SK-N-SH (cell line): Measurements from ENCODE around the gene EIF4E. TPM values are rescaled to one million over a fixed set of nuclear protein-coding genes. Genes with fewer than 3 reads are reported as not detected.

Experiments used
- CTCF ChIA-PET: fragments of 300-600, 350-600 bp; formaldehyde crosslinking; extraction: SDS; loops from one replicate; lab custom pipeline; 2021; lab: Yijun Ruan, JAX
- POLR2A ChIA-PET: fragments of 350-600 bp; sonication (Branson Sonifier 250); formaldehyde crosslinking; extraction: SDS; loops from one replicate; lab custom pipeline; 2020; ENCODE audit warnings: antibody characterized with exemption, inconsistent platforms; lab: Yijun Ruan, JAX
- DNase-seq: peaks from one replicate; pipeline ENCODE4 v3.0.0; 2012
- H2AFZ ChIP-seq: fragments of 200-600 bp; sonication (generic); 2 replicates; pipeline ENCODE4 v1.8.1; 2016; ENCODE audit warnings: antibody characterized with exemption, mild to moderate bottlenecking, low read depth
- H3F3A ChIP-seq: fragments of 200-600 bp; sonication (generic); replicated peaks from 2 replicates; pipeline ENCODE3; 2016; ENCODE audit warnings: antibody characterized with exemption, mild to moderate bottlenecking; ENCODE audit not compliant: insufficient read depth
- H3K27ac ChIP-seq, 2 experiments: fragments of 200-500 bp in 1 of 2; fragments of 200-600 bp in 1 of 2; sonication (Bioruptor generic) in 1 of 2; sonication (generic), shearing (Covaris generic) in 1 of 2; 2 replicates each; pipeline versions ENCODE4 v1.5.1 to v1.6.1; 2014 to 2016; ENCODE audit warnings: low read depth in 2 of 2, inconsistent platforms in 1 of 2, low read length in 1 of 2, mild to moderate bottlenecking in 1 of 2, mixed read lengths in 1 of 2
- H3K27me3 ChIP-seq: fragments of 200-600 bp; sonication (generic), shearing (Covaris generic); 2 replicates; pipeline ENCODE4 v1.6.1; 2016; ENCODE audit warnings: mixed run types; ENCODE audit not compliant: insufficient read depth
- H3K36me3 ChIP-seq, 2 experiments: fragments of 200-500 bp in 1 of 2; fragments of 200-600 bp in 1 of 2; sonication (Bioruptor generic) in 1 of 2; sonication (generic) in 1 of 2; replicated peaks in 1 of 2; 2 replicates each; pipeline versions ENCODE3 to v1.5.1; 2014 to 2016; ENCODE audit warnings: low read length in 1 of 2, mild to moderate bottlenecking in 1 of 2; ENCODE audit not compliant: insufficient read depth in 2 of 2, control insufficient read depth in 1 of 2
- H3K4me1 ChIP-seq, 2 experiments: fragments of 200-500 bp in 1 of 2; fragments of 200-600 bp in 1 of 2; sonication (Bioruptor generic) in 1 of 2; sonication (generic), shearing (Covaris generic) in 1 of 2; 2 replicates each; pipeline versions ENCODE4 v1.5.1 to v1.6.1; 2014 to 2016; ENCODE audit warnings: low read depth in 1 of 2, low read length in 1 of 2, mixed run types in 1 of 2; ENCODE audit not compliant: insufficient read depth in 2 of 2, control insufficient read depth in 1 of 2
- H3K4me2 ChIP-seq: fragments of 200-600 bp; sonication (generic), shearing (Covaris generic); 2 replicates; pipeline ENCODE4 v1.6.1; 2017; ENCODE audit warnings: mixed run types
- H3K4me3 ChIP-seq, 2 experiments: fragments of 200-500 bp in 1 of 2; fragments of 200-600 bp in 1 of 2; sonication (Bioruptor generic) in 1 of 2; sonication (generic), shearing (Covaris generic) in 1 of 2; 2 replicates each; pipeline versions ENCODE4 v1.5.1 to v1.8.1; 2014 to 2016; ENCODE audit warnings: low read depth in 2 of 2, inconsistent platforms in 1 of 2, low read length in 1 of 2, mild to moderate bottlenecking in 1 of 2, mixed read lengths in 1 of 2, moderate library complexity in 1 of 2
- H3K79me2 ChIP-seq: fragments of 200-600 bp; sonication (generic); 2 replicates; pipeline ENCODE4 v1.8.1; 2017; ENCODE audit warnings: mild to moderate bottlenecking; ENCODE audit not compliant: insufficient read depth
- H3K9ac ChIP-seq: fragments of 200-600 bp; sonication (generic); 2 replicates; pipeline ENCODE4 v1.6.1; 2017; ENCODE audit warnings: mixed run types
- H3K9me2 ChIP-seq: fragments of 200-600 bp; sonication (generic); 2 replicates; pipeline ENCODE4 v1.6.1; 2017; ENCODE audit warnings: mixed run types
- H3K9me3 ChIP-seq: fragments of 200-600 bp; sonication (generic); 2 replicates; pipeline ENCODE4 v1.6.1; 2017; ENCODE audit warnings: mixed run types, mild to moderate bottlenecking, moderate library complexity
- H4K20me1 ChIP-seq: fragments of 200-600 bp; sonication (generic); 2 replicates; pipeline ENCODE4 v1.6.1; 2017; ENCODE audit warnings: mild to moderate bottlenecking, mixed run types; ENCODE audit not compliant: insufficient read depth
- CHD2 ChIP-seq: fragments of 150-350 bp; IDR thresholded peaks from 2 replicates; pipeline ENCODE4 v1.6.1; 2018; ENCODE audit warnings: low read length; ENCODE audit not compliant: partially characterized antibody
- FOSL2 ChIP-seq: IDR thresholded peaks from 2 replicates; pipeline ENCODE4 v1.4.0; 2012; ENCODE audit warnings: low read depth, mild to moderate bottlenecking, moderate library complexity, borderline replicate concordance
- FOXM1 ChIP-seq: IDR thresholded peaks from 2 replicates; pipeline ENCODE4 v1.4.0; 2012; ENCODE audit warnings: low read depth, mild to moderate bottlenecking
- IRF3 ChIP-seq: fragments of 150-350 bp; IDR thresholded peaks from 2 replicates; pipeline ENCODE4 v1.6.1; 2016; ENCODE audit warnings: mild to moderate bottlenecking, low read depth, low read length
- MEF2A ChIP-seq: IDR thresholded peaks from 2 replicates; pipeline ENCODE4 v1.4.0; 2012; ENCODE audit warnings: low read depth, borderline replicate concordance
- MXI1 ChIP-seq: IDR thresholded peaks from 2 replicates; pipeline ENCODE4 v1.6.1; 2012; ENCODE audit warnings: mild to moderate bottlenecking, low read depth, low read length, improper control_type of control experiment
- NRF1 ChIP-seq: IDR thresholded peaks from 2 replicates; pipeline ENCODE4 v1.6.1; 2012; ENCODE audit warnings: low read depth, mild to moderate bottlenecking, low read length
- POLR2AphosphoS5 ChIP-seq: IDR thresholded peaks from 2 replicates; pipeline ENCODE4 v1.6.1; 2012; ENCODE audit warnings: low read depth, low read length
- RAD21 ChIP-seq: IDR thresholded peaks from 2 replicates; pipeline ENCODE4 v1.6.1; 2012; ENCODE audit warnings: mild to moderate bottlenecking, low read length
- REST ChIP-seq: IDR thresholded peaks from 2 replicates; pipeline ENCODE4 v1.6.1; 2012; ENCODE audit warnings: mild to moderate bottlenecking, low read depth, low read length, moderate library complexity
- RXRA ChIP-seq: IDR thresholded peaks from 2 replicates; pipeline ENCODE4 v1.4.0; 2012; ENCODE audit warnings: low read depth, mild to moderate bottlenecking, borderline replicate concordance
- SIN3A ChIP-seq: IDR thresholded peaks from 2 replicates; pipeline ENCODE4 v1.6.1; 2012; ENCODE audit warnings: low read depth, mild to moderate bottlenecking, low read length, moderate library complexity, borderline replicate concordance
- SMC3 ChIP-seq: IDR thresholded peaks from 2 replicates; pipeline ENCODE4 v1.6.1; 2012; ENCODE audit warnings: low read depth, low read length, improper control_type of control experiment
- TEAD4 ChIP-seq: IDR thresholded peaks from 2 replicates; pipeline ENCODE4 v1.4.0; 2012; ENCODE audit warnings: mild to moderate bottlenecking, borderline replicate concordance; ENCODE audit not compliant: insufficient read depth
- USF2 ChIP-seq: fragments of 150-350 bp; IDR thresholded peaks from 2 replicates; pipeline ENCODE4 v1.6.1; 2017; ENCODE audit warnings: antibody characterized with exemption, low read length, low read depth, borderline replicate concordance
- YY1 ChIP-seq: IDR thresholded peaks from 2 replicates; pipeline ENCODE4 v1.4.0; 2012; ENCODE audit warnings: low read depth, mild to moderate bottlenecking
- WGBS: methylation state at CpG from one replicate; pipeline ENCODE4 v1.1.6; 2017; ENCODE audit warnings: low lambda C conversion rate; 5-methylcytosine and 5-hydroxymethylcytosine counted together
- polyA plus RNA-seq, 3 experiments: library from polyadenylated mRNA; depleted of rRNA; stranded (reverse); fragments of >200 nt; gene quantifications; 2 replicates each; pipeline ENCODE4 v1.2.3, GENCODE V29; 2012

Gene EIF4E
- polyA plus RNA-seq, 1 of the 3 experiments (the other 2 are of a cell fraction), result 59.8 TPM

GRCh38 chr4:98958065-98958464, 29.1 kb upstream of the EIF4E start:
- H2AFZ ChIP-seq, result 0 out of 2 replicates have a peak overlapping the region, but pooled peaks have one; percentile 35
- H3K27me3 ChIP-seq, result no peaks in the 10 kb centered on the region
- no peaks in the 10 kb centered on the region for H3K9me3 ChIP-seq
- no peaks in the 10 kb centered on the region for H3K4me1 ChIP-seq
- WGBS, result 94% methylated on average over 2 of the region's 2 CpGs
- H3K4me2 ChIP-seq, result no peak overlapping the region
- no peak overlapping the region for H3K9ac ChIP-seq
- ChIA-PET POLR2A (no interaction called here), CTCF (no interaction called here)
- no peaks in the 10 kb centered on the region for H4K20me1 ChIP-seq
- no peak for TF ChIP-seq YY1
- no peaks in the 10 kb centered on the region for H3K79me2 ChIP-seq
- H3F3A ChIP-seq, result no peaks in the 10 kb centered on the region
- no peak overlapping the region for H3K27ac ChIP-seq
- H3K9me2 ChIP-seq, result no peaks in the 10 kb centered on the region
- H3K4me3 ChIP-seq, result no peak overlapping the region
- no peaks in the 10 kb centered on the region for H3K36me3 ChIP-seq
- no peak for DNase-seq

GRCh38 chr4:98955229-98955628, 26.3 kb upstream of the EIF4E start:
- no peaks in the 10 kb centered on the region for H3K9me3 ChIP-seq
- TF ChIP-seq IRF3 (no peak), USF2 (no peak), RAD21 (no peak), POLR2AphosphoS5 (no peak), SMC3 (no peak), RXRA (no peak)
- DNase-seq, result no peak
- no peak overlapping the region for H3K4me2 ChIP-seq
- WGBS, result 59% methylated on average over 6 of the region's 6 CpGs
- H3K4me3 ChIP-seq, result no peak overlapping the region
- H3K36me3 ChIP-seq, result no peaks in the 10 kb centered on the region
- no peaks in the 10 kb centered on the region for H3K79me2 ChIP-seq
- no peak overlapping the region for H3K27ac ChIP-seq
- POLR2A ChIA-PET, result no interaction called here
- H3K27me3 ChIP-seq, result no peaks in the 10 kb centered on the region
- no peaks in the 10 kb centered on the region for H3K4me1 ChIP-seq
- no peak overlapping the region for H2AFZ ChIP-seq
- no peaks in the 10 kb centered on the region for H4K20me1 ChIP-seq
- H3F3A ChIP-seq, result no peaks in the 10 kb centered on the region
- no peak overlapping the region for H3K9ac ChIP-seq
- CTCF ChIA-PET, result no interaction called here
- H3K9me2 ChIP-seq, result no peaks in the 10 kb centered on the region

- Histone ChIP-seq H2AFZ (no peak overlapping the region), H3K9me3 (no peaks in the 10 kb centered on the region), H3K27me3 (no peaks in the 10 kb centered on the region), H4K20me1 (no peaks in the 10 kb centered on the region), H3K4me2 (no peak overlapping the region), H3K27ac (no peak overlapping the region), H3F3A (no peaks in the 10 kb centered on the region), H3K79me2 (no peaks in the 10 kb centered on the region), H3K36me3 (no peaks in the 10 kb centered on the region), H3K9ac (no peak overlapping the region), H3K4me1 (no peaks in the 10 kb centered on the region), H3K9me2 (no peaks in the 10 kb centered on the region), H3K4me3 (no peak overlapping the region)
- POLR2A ChIA-PET, result no interaction called here
- 92% methylated on average over 3 of the region's 3 CpGs for WGBS
- DNase-seq, result no peak
- CTCF ChIA-PET, result no interaction called here
- TF ChIP-seq CHD2, result no peak
- no peak for TF ChIP-seq REST
- TF ChIP-seq USF2, result no peak
- TF ChIP-seq NRF1, result no peak
- TF ChIP-seq TEAD4, result no peak
- TF ChIP-seq MXI1, result no peak
- no peak for TF ChIP-seq SMC3
- no peak for TF ChIP-seq SIN3A
- no peak for TF ChIP-seq FOXM1
- TF ChIP-seq MEF2A, result no peak
- no peak for TF ChIP-seq FOSL2
These were observed 22.8 kb upstream of the EIF4E start for GRCh38 chr4:98951710-98952109.
